ENCODE measurements around the gene KIF16B.

- TF ChIP-seq POLR2AphosphoS5 (IDR thresholded peaks at IDR 0.05; ENCODE audit: low read depth) (no peak), CTCF (conservative IDR thresholded peaks at IDR 0.05; ENCODE audit: low read depth in 2 of 2) (no peak), EZH2phosphoT487 (IDR thresholded peaks at IDR 0.05; ENCODE audit: unreplicated experiment) (no peak), EZH2 (IDR thresholded peaks at IDR 0.05; ENCODE audit: low read depth, unreplicated experiment) (no peak), REST (IDR thresholded peaks at IDR 0.05; ENCODE audit: unreplicated experiment) (no peak), CREB1 (CRISPR knock-in tag; IDR thresholded peaks at IDR 0.05; ENCODE audit: low read depth) (no peak), JUNB (IDR thresholded peaks at IDR 0.05; ENCODE audit: unreplicated experiment) (no peak), ETS1 (IDR thresholded peaks at IDR 0.05) (no peak)
Observed at GRCh38 chr20:16432466-16433292, 140.6 kb downstream of the KIF16B start.

Data from GM23338 (cell line).